ENCODE data around the gene CDK13.
"Not testable (repeated sequence)": the region's sequence is repeated elsewhere in the genome, so short reads cannot be mapped to it uniquely, and the experiment has no call there.

Gene CDK13

DNA sequence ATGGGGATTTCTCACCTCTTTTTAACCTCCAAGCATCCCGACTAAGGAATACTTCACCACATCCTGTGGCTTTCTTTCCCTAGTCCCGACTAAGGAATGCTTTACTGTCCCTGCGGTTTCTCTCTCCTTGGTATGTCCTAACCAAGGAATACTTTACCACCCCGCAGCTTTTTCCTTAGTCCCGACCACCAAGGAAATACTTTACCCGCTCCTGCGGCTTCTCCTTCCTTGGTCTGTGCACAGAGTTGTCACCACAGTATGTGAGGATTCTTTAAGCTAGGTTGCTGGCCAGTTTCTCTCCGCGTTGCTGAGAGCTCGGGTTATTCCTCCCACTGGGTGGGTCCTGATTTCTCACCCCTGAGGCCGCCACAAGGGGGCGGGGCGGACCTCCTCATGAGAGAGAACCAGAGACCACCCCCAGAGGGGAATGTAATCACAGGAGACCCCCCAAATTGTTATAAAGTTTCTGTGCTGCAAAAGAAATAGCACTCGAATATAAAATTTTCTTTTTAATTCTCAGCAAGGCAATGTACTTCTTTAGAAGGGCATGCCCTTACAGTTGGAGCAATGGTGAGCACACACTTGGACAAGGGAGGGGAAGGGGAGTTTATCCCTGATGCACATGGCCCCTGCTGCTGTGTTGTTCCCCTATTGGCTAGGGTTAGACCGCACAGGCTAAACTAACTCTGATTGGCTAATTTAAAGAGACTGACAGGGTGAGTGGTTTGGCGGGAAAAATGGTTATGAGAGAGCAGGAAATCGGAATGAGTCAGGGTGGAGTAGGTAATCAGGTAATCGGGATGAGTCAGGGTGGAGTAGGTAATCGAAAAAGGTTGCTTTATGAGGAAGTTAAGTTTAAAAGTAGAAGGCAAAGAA lies 197.6 kb downstream of the CDK13 start:
- DNase-seq (ENCODE audit: low read depth) = no peak

DNA sequence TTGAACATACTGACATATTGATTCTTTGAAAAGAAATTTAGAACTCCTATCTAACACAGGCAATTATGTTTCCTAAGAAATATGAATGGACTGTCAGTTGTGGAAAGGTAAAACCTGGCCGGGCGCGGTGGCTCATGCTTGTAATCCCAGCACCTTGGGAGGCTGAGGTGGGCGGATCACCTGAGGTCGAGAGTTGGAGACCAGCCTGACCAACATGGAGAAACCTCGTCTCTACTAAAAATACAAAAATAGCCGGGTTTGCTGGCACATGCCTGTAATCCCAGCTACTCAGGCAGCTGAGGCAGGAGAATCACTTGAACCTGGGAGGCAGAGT lies 198.2 kb downstream of the CDK13 start:
- not testable (repeated sequence) for DNase-seq (ENCODE audit: low read depth)

DNA sequence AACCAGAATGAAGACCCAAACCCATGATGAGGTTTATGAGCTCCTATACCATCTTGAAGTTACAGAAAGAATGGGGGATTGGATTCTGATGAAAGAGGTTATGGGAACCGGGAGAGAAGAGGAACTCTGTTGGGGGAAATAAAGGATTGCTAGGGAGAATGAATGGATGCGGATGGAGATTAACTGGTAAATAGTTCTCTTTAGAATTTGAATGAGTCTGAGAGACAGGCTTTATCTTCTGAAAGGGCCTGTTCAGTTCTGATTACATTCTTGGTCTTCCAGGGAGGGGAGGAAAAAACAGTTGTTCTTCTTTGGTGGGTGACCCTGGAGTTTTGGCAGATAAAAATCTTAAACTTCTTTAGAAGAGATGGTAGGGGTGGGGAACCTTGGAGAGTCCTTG lies 198.6 kb downstream of the CDK13 start:
- DNase-seq (ENCODE audit: low read depth) = no peak
